A549 (cell line): ENCODE data around the gene YIF1B. TPM values are rescaled to one million over a fixed set of nuclear protein-coding genes. Genes with fewer than 3 reads are reported as not detected.

Source experiments
- ATAC-seq, 2 experiments: fragments of 200-7000 bp in 1 of 2; fragments of >200 bp in 1 of 2; cut with Nextera tagmentation in 1 of 2; cut with Tn5 transposase in 1 of 2; 3 replicates each; pipeline versions ENCODE4 v1.8.0 to v1.9.1; 2018 to 2020; ENCODE audit warnings: mild to moderate bottlenecking in 1 of 2, moderate library complexity in 1 of 2
- CTCF ChIA-PET: fragments of 300-600 bp; sonication (Branson Sonifier 250); formaldehyde crosslinking; extraction: SDS; loops from one replicate; lab custom pipeline; 2021; ENCODE audit warnings: antibody characterized with exemption, inconsistent platforms; lab: Yijun Ruan, JAX
- POLR2A ChIA-PET: fragments of 350-600 bp; formaldehyde crosslinking; extraction: SDS; loops from one replicate; lab custom pipeline; 2021; ENCODE audit warnings: antibody characterized with exemption, inconsistent platforms; lab: Yijun Ruan, JAX
- DNase-seq, 2 experiments: peaks; one replicate each; pipeline versions ENCODE4 v3.0.0 to v3.0.0-alpha.2; 2011 to 2016; ENCODE audit warnings: low read depth in 1 of 2, low spot score in 1 of 2
- FAIRE-seq: peaks from 2 replicates; lab custom pipeline; 2011; peaks lifted over from hg19 to GRCh38; lab: Jason Lieb, UNC
- H3K27ac ChIP-seq, 2 experiments: fragments of >200 bp; sonication (Bioruptor Twin); formaldehyde crosslinking; 3 replicates each; pipeline ENCODE4 v1.5.1; 2016 to 2017
- H3K4me1 ChIP-seq: fragments of >200 bp; sonication (Bioruptor Twin); formaldehyde crosslinking; 3 replicates; pipeline ENCODE4 v1.6.1; 2016
- H3K4me2 ChIP-seq: fragments of >200 bp; sonication (Bioruptor Twin); formaldehyde crosslinking; 3 replicates; pipeline ENCODE4 v1.6.1; 2016
- H3K4me3 ChIP-seq: fragments of >200 bp; sonication (Bioruptor Twin); formaldehyde crosslinking; 3 replicates; pipeline ENCODE4 v1.5.1; 2016
- H3K9me3 ChIP-seq: fragments of >200 bp; sonication (Bioruptor Twin); formaldehyde crosslinking; 3 replicates; pipeline ENCODE4 v1.6.1; 2016
- CBX8 ChIP-seq: fragments of 200-600 bp; sonication (generic); IDR thresholded peaks from 2 replicates; pipeline ENCODE4 v1.6.1; 2016
- CTCF ChIP-seq: fragments of >200 bp; sonication (Bioruptor Twin); formaldehyde crosslinking; IDR thresholded peaks from 3 replicates; pipeline ENCODE4 v1.5.1; 2016
- E2F6 ChIP-seq: IDR thresholded peaks from 2 replicates; pipeline ENCODE4 v1.6.1; 2012; ENCODE audit warnings: low read depth, borderline replicate concordance
- FOSB ChIP-seq: fragments of 250-450 bp; sonication (Bioruptor Pico); IDR thresholded peaks from 2 replicates; pipeline ENCODE4 v1.5.0; 2020; ENCODE audit warnings: mild to moderate bottlenecking, moderate library complexity
- GATA3 ChIP-seq: IDR thresholded peaks from 2 replicates; pipeline ENCODE4 v1.6.1; 2012; ENCODE audit warnings: borderline replicate concordance
- HEYL ChIP-seq: fragments of 250-450 bp; sonication (Bioruptor Pico); IDR thresholded peaks from 2 replicates; pipeline ENCODE4 v1.8.0; 2021; ENCODE audit warnings: mild to moderate bottlenecking, moderate library complexity
- HOXA7 ChIP-seq: fragments of 250-450 bp; sonication (Bioruptor Pico); IDR thresholded peaks from 2 replicates; pipeline ENCODE4 v1.5.0; 2020; ENCODE audit warnings: mild to moderate bottlenecking, moderate library complexity
- HOXB5 ChIP-seq: fragments of 250-450 bp; sonication (Bioruptor Pico); IDR thresholded peaks from 2 replicates; pipeline ENCODE4 v1.5.0; 2020; ENCODE audit warnings: mild to moderate bottlenecking, moderate library complexity
- JUN ChIP-seq, 2 experiments: fragments of >200 bp; sonication (Bioruptor Twin); formaldehyde crosslinking; IDR thresholded peaks; 2 replicates in 1 of 2; 3 replicates in 1 of 2; pipeline ENCODE4 v1.6.1; 2016 to 2017
- MAX ChIP-seq: IDR thresholded peaks from 2 replicates; pipeline ENCODE4 v1.6.1; 2012
- PHF8 ChIP-seq: fragments of 200-600 bp; sonication (generic); IDR thresholded peaks from 2 replicates; pipeline ENCODE4 v1.6.1; 2016; ENCODE audit warnings: low read depth, mild to moderate bottlenecking, antibody characterized with exemption, moderate library complexity, borderline replicate concordance
- POLR2A ChIP-seq: IDR thresholded peaks from 2 replicates; pipeline ENCODE4 v1.6.1; 2012; ENCODE audit warnings: mild to moderate bottlenecking, low read length
- RAD21 ChIP-seq, 2 experiments: fragments of >200 bp in 1 of 2; sonication (Bioruptor Twin) in 1 of 2; formaldehyde crosslinking in 1 of 2; IDR thresholded peaks in 1 of 2; conservative IDR thresholded peaks in 1 of 2; 2 replicates in 1 of 2; 3 replicates in 1 of 2; pipeline ENCODE4 v1.6.1; 2012 to 2018; ENCODE audit warnings: inconsistent platforms in 1 of 2
- RNF2 ChIP-seq: fragments of 200-600 bp; sonication (generic); IDR thresholded peaks from 2 replicates; pipeline ENCODE4 v1.6.1; 2016; ENCODE audit warnings: low read depth, mild to moderate bottlenecking, antibody characterized with exemption, moderate library complexity, borderline replicate concordance
- TFCP2L1 ChIP-seq: fragments of 250-450 bp; sonication (Bioruptor Pico); IDR thresholded peaks from 2 replicates; pipeline ENCODE4 v1.5.0; 2021; ENCODE audit warnings: mild to moderate bottlenecking
- ZFP36 ChIP-seq: fragments of 450-650 bp; IDR thresholded peaks from 2 replicates; pipeline ENCODE4 v1.6.1; 2014; ENCODE audit warnings: borderline replicate concordance; ENCODE audit not compliant: partially characterized antibody
- WGBS: methylation state at CpG from one replicate; pipeline ENCODE4 v1.1.6; 2017; ENCODE audit errors: missing lambda C conversion rate; 5-methylcytosine and 5-hydroxymethylcytosine counted together
- polyA plus RNA-seq, 4 experiments: library from polyadenylated mRNA; depleted of rRNA in 3 of 4; stranded (reverse); fragments of >200 nt; fragmentation: RNase III in 1 of 4; extraction: RNeasy Plus Mini Kit Qiagen cat#74134 plus additional on column Dnase treatment in 1 of 4; gene quantifications; 2 replicates in 3 of 4; 3 replicates in 1 of 4; pipeline ENCODE4 v1.2.3, GENCODE V29; 2011 to 2017

Gene YIF1B
- polyA plus RNA-seq, 2 of the 4 experiments (the other 2 are of a cell fraction), result 75.5 to 100 TPM

GRCh38 chr19:38321646-38322196 lies 6.0 kb upstream of the YIF1B start:
- FAIRE-seq (no peak), ATAC-seq (no peak; a peak in 1 of 6 replicates), DNase-seq (no peak)
- H3K27ac ChIP-seq, result no peak overlapping the region
- 0 out of 3 replicates have a peak, but pooled peaks cover 3% of the 10 kb centered on the region for H3K4me1 ChIP-seq
- 85% methylated on average over 11 of the region's 11 CpGs for WGBS
- no peak overlapping the region for H3K4me3 ChIP-seq
- TF ChIP-seq CTCF (no peak), ZFP36 (peak; percentile 37), RAD21 (conservative IDR thresholded peaks at IDR 0.05 in 1 of 2, IDR thresholded peaks at IDR 0.05 in 1 of 2) (no peak)
- H3K4me2 ChIP-seq, result no peak overlapping the region
- ChIA-PET POLR2A (interaction anchor here (0.6 to 0.8 kb wide), 2 partner anchors 16 to 17 kb away, joined by 3 to 4 read pairs; no protein-coding TSS in a partner anchor), CTCF (interaction anchor here (0.7 to 20.5 kb wide), 8 partner anchors 13 to 419 kb away, joined by 3 to 1052 read pairs (median 6); partner anchors contain the start of genes C19orf33, CATSPERG, PPP1R14A and PSMD8)
- no peaks in the 10 kb centered on the region for H3K9me3 ChIP-seq

GRCh38 chr19:38320969-38321339 lies 5.2 kb upstream of the YIF1B start:
- Histone ChIP-seq H3K4me1 (0 out of 3 replicates have a peak, but pooled peaks cover 3% of the 10 kb centered on the region), H3K27ac (no peak overlapping the region)
- 91% methylated on average over 3 of the region's 3 CpGs for WGBS
- DNase-seq, result no peak
- TF ChIP-seq HOXA7 (CRISPR knock-in tag) (no peak), TFCP2L1 (CRISPR knock-in tag) (no peak), PHF8 (no peak), FOSB (no peak), JUN (IDR thresholded peaks at IDR 0.05) (no peak), GATA3 (no peak), POLR2A (no peak), HEYL (CRISPR knock-in tag) (no peak), HOXB5 (CRISPR knock-in tag) (no peak), RNF2 (no peak)
- TF ChIP-seq, all 56 proteins: peak for 0
- CTCF ChIA-PET, result interaction anchor here (0.7 to 20.5 kb wide), 10 partner anchors 10 to 94 kb away, joined by 3 to 1052 read pairs (median 6); partner anchors contain the start of genes C19orf33, CATSPERG, PPP1R14A and SPINT2
- POLR2A ChIA-PET, result interaction anchor here (0.7 to 2.1 kb wide), 3 partner anchors 16 to 666 kb away, joined by 4 to 12 read pairs (median 5); partner anchors contain the start of genes SPINT2 and ZFP30
- no peak for ATAC-seq
- no peak overlapping the region for H3K4me3 ChIP-seq
- H3K9me3 ChIP-seq, result no peaks in the 10 kb centered on the region
- FAIRE-seq, result no peak
- no peak overlapping the region for H3K4me2 ChIP-seq

GRCh38 chr19:38319421-38320258 lies 3.9 kb upstream of the YIF1B start, which contains the start of gene KCNK6:
Gene KCNK6 (plus strand): TSS chr19:38319845. CDS start chr19:38319951, 106 bp downstream.
- FAIRE-seq (no peak), DNase-seq (peak in 1 of 2 experiments; percentile 66), ATAC-seq (peak; percentile 25 to 39; a peak in 5 of 6 replicates)
- Histone ChIP-seq H3K9me3 (no peaks in the 10 kb centered on the region), H3K4me1 (peaks cover 8% of the 10 kb centered on the region; the same call in 2 of the 3 replicates), H3K4me3 (peak within 1 kb of the TSS; percentile 53), H3K27ac (peak within 1 kb of the TSS; percentile 68 to 85), H3K4me2 (peak within 1 kb of the TSS; percentile 96)
- ChIA-PET POLR2A (interaction anchor here (1.0 to 2.1 kb wide), 3 partner anchors 15 to 55 kb away, joined by 4 to 12 read pairs (median 6); partner anchors contain the start of gene SPINT2), CTCF (interaction anchor here (0.6 to 20.5 kb wide), 19 partner anchors 7 to 422 kb away, joined by 3 to 1052 read pairs (median 6); partner anchors contain the start of genes C19orf33, CATSPERG, FAM98C and PPP1R14A)
- WGBS, result 23% methylated on average over 47 of the region's 76 CpGs
- TF ChIP-seq POLR2A (peak; percentile 58), RNF2 (0 out of 2 replicates have a peak, but pooled peaks have one; percentile 22), E2F6 (peak; percentile 86; the same call in 1 of the 2 replicates), MAX (peak; percentile 88), CBX8 (no peak)
